ENCODE measurements around the gene NR5A1. TPM values are rescaled to one million over a fixed set of nuclear protein-coding genes. Genes with fewer than 3 reads are reported as not detected.

The NR5A1 gene
- not detected for total RNA-seq

DNA sequence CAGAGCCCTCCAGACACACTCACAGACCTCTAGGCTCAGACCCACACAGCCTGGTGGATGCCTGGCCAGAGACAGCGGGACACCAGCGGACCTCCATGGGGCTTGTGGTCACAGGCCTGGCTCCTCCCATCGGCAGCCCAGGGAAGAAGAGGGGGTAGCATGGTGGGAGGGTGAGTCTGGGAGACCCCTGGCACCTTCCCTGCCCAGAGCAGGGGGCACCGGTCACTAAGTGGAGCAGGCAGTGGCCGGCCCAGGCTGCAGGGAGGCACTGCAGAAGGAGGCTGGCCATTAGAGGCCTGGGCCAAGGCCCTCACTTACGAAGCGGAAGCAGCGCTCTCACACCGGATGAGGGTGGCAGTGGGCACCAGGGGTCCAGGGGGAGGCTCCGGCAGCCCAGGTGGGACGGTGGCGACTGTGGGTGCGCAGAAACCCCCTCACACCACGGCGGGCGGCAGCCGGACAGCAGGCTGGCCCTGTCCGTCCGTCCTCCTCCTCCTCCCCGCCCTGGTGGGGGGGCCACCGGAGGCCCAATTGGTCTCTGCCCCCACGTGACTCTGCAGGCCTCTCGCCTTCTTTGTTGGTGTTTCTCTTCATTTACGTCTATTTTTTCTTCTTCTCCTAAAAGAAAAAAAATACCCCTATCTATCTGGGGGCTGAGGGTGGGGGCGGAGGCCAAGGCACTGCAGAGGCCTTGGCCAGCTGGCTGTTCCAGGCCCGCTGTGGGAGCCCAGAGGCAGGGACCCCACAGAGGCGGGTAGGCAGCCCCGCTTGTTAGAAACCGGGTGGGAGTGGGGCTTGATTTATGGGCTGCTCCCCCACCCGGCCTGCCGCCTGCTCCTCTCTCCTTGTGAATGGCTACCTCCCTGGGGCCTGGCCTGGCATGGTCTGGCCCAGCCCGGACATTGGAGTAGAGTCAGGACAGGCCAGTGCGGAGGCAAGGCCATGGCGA lies at the start of gene NR5A1:
Gene NR5A1 (minus strand): TSS at position 469 of the 949 bp plus-strand sequence. CDS start 4,004 bp downstream, outside the sequence.
- H3K4me3 Mint-ChIP-seq = no peak within 1 kb of the TSS
- no peak within 1 kb of the TSS for H3K27ac Mint-ChIP-seq
- ChIA-PET CTCF (interaction anchor here (1.1 kb wide), 1 partner anchor 30 kb away, joined by 3 read pairs; no protein-coding TSS in a partner anchor), POLR2A (no interaction called here)
- no peak for DNase-seq
- peaks cover 17% of the 10 kb centered on the region for H3K27me3 Mint-ChIP-seq
- no peaks in the 10 kb centered on the region for H3K9me3 Mint-ChIP-seq
- H3K36me3 Mint-ChIP-seq (ENCODE audit: low read depth) = no peaks in the 10 kb centered on the region
- H3K4me1 Mint-ChIP-seq = peaks cover 7% of the 10 kb centered on the region

DNA sequence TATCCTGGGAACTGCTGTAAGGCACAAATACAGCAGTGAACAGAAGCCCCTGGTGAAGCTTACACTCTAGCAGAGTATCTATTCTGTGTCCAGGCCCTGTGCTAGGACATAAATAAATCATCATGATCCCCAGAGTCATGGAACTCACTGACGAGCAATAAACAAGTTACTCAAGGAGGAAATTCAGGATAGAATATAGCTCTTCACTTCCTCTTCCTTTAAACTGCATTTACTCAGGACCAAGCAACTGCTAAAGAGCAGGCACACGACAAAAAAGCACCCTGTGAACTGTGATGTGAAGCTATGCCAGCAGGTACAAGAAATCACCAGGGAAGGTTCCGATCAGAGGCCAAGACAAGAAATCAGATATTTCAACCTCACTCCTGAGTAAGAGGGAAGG lies 47.8 kb upstream of the NR5A1 start:
- no peaks in the 10 kb centered on the region for H3K9me3 Mint-ChIP-seq
- no peak overlapping the region for H3K4me3 Mint-ChIP-seq
- ChIA-PET POLR2A (no interaction called here), CTCF (interaction anchor here (0.5 to 0.6 kb wide), 3 partner anchors 13 to 198 kb away, joined by 3 to 4 read pairs (median 3); no protein-coding TSS in a partner anchor)
- H3K36me3 Mint-ChIP-seq (ENCODE audit: low read depth) = no peaks in the 10 kb centered on the region
- DNase-seq = no peak
- H3K27ac Mint-ChIP-seq = no peak overlapping the region
- no peaks in the 10 kb centered on the region for H3K4me1 Mint-ChIP-seq
- peaks cover 5% of the 10 kb centered on the region for H3K27me3 Mint-ChIP-seq

GRCh38 chr9:124553738-124554137 lies 46.5 kb upstream of the NR5A1 start:
- DNase-seq = no peak
- ChIA-PET POLR2A (no interaction called here), CTCF (interaction anchor here (0.6 to 3.2 kb wide), 4 partner anchors 17 to 208 kb away, joined by 3 to 25 read pairs (median 11); no protein-coding TSS in a partner anchor)
- peaks cover 5% of the 10 kb centered on the region for H3K27me3 Mint-ChIP-seq
- no peaks in the 10 kb centered on the region for H3K9me3 Mint-ChIP-seq
- no peaks in the 10 kb centered on the region for H3K36me3 Mint-ChIP-seq (ENCODE audit: low read depth)
- no peak overlapping the region for H3K4me3 Mint-ChIP-seq
- H3K4me1 Mint-ChIP-seq = no peaks in the 10 kb centered on the region
- no peak overlapping the region for H3K27ac Mint-ChIP-seq

- peaks cover 12% of the 10 kb centered on the region for H3K27me3 Mint-ChIP-seq
- H3K4me1 Mint-ChIP-seq = no peaks in the 10 kb centered on the region
- no peak for DNase-seq
- H3K4me3 Mint-ChIP-seq = no peak overlapping the region
- H3K9me3 Mint-ChIP-seq = no peaks in the 10 kb centered on the region
- H3K27ac Mint-ChIP-seq = no peak overlapping the region
- ChIA-PET CTCF (interaction anchor here (0.8 to 3.2 kb wide), 11 partner anchors 11 to 948 kb away, joined by 3 to 25 read pairs (median 9); no protein-coding TSS in a partner anchor), POLR2A (no interaction called here)
- H3K36me3 Mint-ChIP-seq (ENCODE audit: low read depth) = no peaks in the 10 kb centered on the region
These were observed 45.0 kb upstream of the NR5A1 start for GRCh38 chr9:124552273-124552605.

DNA sequence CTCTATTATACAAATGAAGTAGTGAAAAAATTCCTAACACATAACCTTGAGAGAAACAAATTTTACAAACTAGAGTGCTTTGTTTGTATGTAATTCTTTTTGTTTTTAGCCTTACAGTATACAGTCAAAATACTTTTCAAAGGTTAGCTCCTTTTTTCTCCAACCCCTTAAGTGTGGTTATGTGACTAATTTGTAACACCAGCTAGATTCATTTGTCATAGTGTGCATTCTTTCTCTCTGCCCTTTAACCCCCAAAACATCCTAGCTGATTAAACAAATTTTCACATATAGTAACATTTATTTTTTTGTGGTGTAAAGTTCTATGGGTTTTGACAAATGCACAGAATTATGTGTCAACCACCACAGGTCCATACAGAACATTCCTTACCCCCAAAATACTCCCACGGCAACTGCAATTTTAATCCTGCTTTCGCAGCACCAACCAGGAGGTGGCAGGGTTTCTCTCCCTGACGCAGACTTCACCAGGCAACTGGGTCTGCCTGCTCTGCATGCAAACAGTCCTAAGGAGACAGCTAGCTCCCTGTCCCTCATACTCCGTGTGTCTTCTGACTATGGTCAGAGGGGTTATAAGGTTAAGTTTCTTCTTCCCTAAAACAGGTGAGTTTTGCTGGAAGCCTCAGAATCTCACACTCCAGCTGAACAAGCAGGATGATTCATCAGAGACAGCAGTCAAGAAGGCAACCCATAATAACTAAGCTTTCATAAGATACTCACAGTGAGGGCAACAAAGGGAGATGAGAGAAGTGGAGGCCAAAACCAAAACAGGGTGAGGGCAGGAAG lies 44.5 kb upstream of the NR5A1 start:
- no peaks in the 10 kb centered on the region for H3K9me3 Mint-ChIP-seq
- ChIA-PET POLR2A (no interaction called here), CTCF (interaction anchor here (0.7 to 3.2 kb wide), 13 partner anchors 11 to 947 kb away, joined by 3 to 25 read pairs (median 6); no protein-coding TSS in a partner anchor)
- H3K4me1 Mint-ChIP-seq = no peaks in the 10 kb centered on the region
- H3K27ac Mint-ChIP-seq = no peak overlapping the region
- H3K4me3 Mint-ChIP-seq = no peak overlapping the region
- DNase-seq = peak; percentile 30
- H3K27me3 Mint-ChIP-seq = peaks cover 16% of the 10 kb centered on the region
- H3K36me3 Mint-ChIP-seq (ENCODE audit: low read depth) = no peaks in the 10 kb centered on the region

- H3K27me3 Mint-ChIP-seq = peaks cover 18% of the 10 kb centered on the region
- ChIA-PET POLR2A (no interaction called here), CTCF (interaction anchor here (1.5 kb wide), 1 partner anchor 13 kb away, joined by 3 read pairs; no protein-coding TSS in a partner anchor)
- no peak for DNase-seq
- H3K36me3 Mint-ChIP-seq (ENCODE audit: low read depth) = no peaks in the 10 kb centered on the region
- H3K9me3 Mint-ChIP-seq = no peaks in the 10 kb centered on the region
- no peak overlapping the region for H3K27ac Mint-ChIP-seq
- no peak overlapping the region for H3K4me3 Mint-ChIP-seq
- H3K4me1 Mint-ChIP-seq = no peaks in the 10 kb centered on the region
These were observed 42.9 kb upstream of the NR5A1 start for GRCh38 chr9:124550072-124550471.

DNA sequence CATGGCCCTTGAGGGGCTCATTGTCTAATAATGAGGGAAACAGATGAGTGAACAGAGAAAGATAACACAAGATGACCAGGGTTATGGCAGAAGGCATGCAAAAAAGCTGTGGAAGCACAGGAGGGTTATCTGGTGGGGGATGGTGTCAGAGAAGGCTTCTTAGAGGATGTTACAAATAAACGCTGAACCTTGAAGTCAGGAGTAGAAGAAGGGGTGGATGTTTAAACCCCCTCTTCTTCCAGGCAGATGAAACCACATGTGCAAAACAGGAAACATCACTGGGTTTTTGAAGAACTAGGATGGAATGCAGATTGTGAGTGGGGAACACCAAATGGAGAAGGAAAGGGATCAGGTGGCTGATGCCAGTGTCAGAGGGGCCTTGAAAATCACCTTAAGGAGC lies 41.8 kb upstream of the NR5A1 start:
- Mint-ChIP-seq H3K27me3 (peaks cover 22% of the 10 kb centered on the region), H3K4me3 (no peak overlapping the region), H3K9me3 (no peaks in the 10 kb centered on the region), H3K36me3 (ENCODE audit: low read depth) (no peaks in the 10 kb centered on the region), H3K4me1 (no peaks in the 10 kb centered on the region), H3K27ac (no peak overlapping the region)
- CTCF ChIA-PET = no interaction called here
- POLR2A ChIA-PET = no interaction called here
- DNase-seq = no peak

GRCh38 chr9:124544535-124544934 lies 37.3 kb upstream of the NR5A1 start:
- no peaks in the 10 kb centered on the region for H3K4me1 Mint-ChIP-seq

DNA sequence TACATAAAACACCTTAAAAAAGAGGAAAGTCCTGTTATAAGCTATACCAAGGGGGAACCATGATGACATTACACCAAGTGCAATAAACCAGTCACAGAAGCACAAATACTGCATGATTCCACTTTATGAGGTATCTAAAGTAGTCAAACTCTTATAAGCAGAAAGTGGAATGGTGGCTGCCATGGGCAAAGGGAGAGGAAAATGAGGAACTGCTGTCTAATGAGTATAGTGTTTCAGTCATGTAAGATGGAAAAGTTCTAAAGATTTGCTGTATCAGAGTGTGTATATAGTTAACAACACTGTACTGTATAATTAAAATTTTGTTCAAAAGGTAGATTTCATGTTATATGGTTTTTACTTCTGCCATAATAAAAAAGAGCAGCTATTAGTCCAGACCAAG lies 34.6 kb upstream of the NR5A1 start:
- CTCF ChIA-PET = no interaction called here
- H3K27ac Mint-ChIP-seq = no peak overlapping the region
- DNase-seq = no peak
- POLR2A ChIA-PET = no interaction called here
- no peaks in the 10 kb centered on the region for H3K9me3 Mint-ChIP-seq
- H3K36me3 Mint-ChIP-seq (ENCODE audit: low read depth) = no peaks in the 10 kb centered on the region
- H3K4me1 Mint-ChIP-seq = no peaks in the 10 kb centered on the region
- peaks cover 29% of the 10 kb centered on the region for H3K27me3 Mint-ChIP-seq
- H3K4me3 Mint-ChIP-seq = no peak overlapping the region

More at GRCh38 chr9:124544535-124544934, 37.3 kb upstream of the NR5A1 start:
- Mint-ChIP-seq H3K27ac (no peak overlapping the region), H3K36me3 (ENCODE audit: low read depth) (no peaks in the 10 kb centered on the region), H3K9me3 (no peaks in the 10 kb centered on the region), H3K27me3 (peaks cover 42% of the 10 kb centered on the region), H3K4me3 (no peak overlapping the region)
- ChIA-PET POLR2A (no interaction called here), CTCF (interaction anchor here (1.7 kb wide), 1 partner anchor 8 kb away, joined by 12 read pairs; no protein-coding TSS in a partner anchor)
- DNase-seq = no peak

DNA sequence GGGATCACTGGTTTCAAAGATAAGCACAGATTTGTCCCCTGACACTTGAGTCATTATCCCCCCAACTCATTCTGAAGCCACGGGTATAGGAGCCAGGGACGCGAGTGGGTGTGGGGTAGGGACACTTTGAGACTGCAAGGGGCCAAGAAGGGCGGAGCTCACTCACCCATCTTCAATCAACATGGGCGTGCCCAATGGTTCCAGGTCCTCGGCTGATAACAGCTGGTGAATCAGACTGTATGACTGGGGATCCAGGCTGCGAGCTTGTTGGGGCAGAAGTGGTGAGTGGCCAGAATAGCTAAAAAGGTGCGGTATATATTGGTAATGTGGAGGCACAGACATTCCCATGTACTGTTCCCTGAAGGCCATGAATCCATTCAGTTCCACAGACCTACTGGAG lies 30.7 kb upstream of the NR5A1 start:
- ChIA-PET CTCF (interaction anchor here (1.9 to 3.2 kb wide), 4 partner anchors 7 to 119 kb away, joined by 12 to 48 read pairs (median 18); no protein-coding TSS in a partner anchor), POLR2A (no interaction called here)
- Mint-ChIP-seq H3K4me1 (no peaks in the 10 kb centered on the region), H3K4me3 (no peak overlapping the region), H3K27ac (no peak overlapping the region), H3K9me3 (no peaks in the 10 kb centered on the region), H3K27me3 (peaks cover 20% of the 10 kb centered on the region), H3K36me3 (ENCODE audit: low read depth) (no peaks in the 10 kb centered on the region)
- no peak for DNase-seq

GRCh38 chr9:124535846-124536245 lies 28.6 kb upstream of the NR5A1 start:
- Mint-ChIP-seq H3K9me3 (no peaks in the 10 kb centered on the region), H3K36me3 (ENCODE audit: low read depth) (no peaks in the 10 kb centered on the region), H3K27ac (no peak overlapping the region), H3K27me3 (peaks cover 6% of the 10 kb centered on the region), H3K4me3 (no peak overlapping the region), H3K4me1 (no peaks in the 10 kb centered on the region)
- CTCF ChIA-PET = interaction anchor here (1.1 to 3.2 kb wide), 7 partner anchors 9 to 151 kb away, joined by 5 to 48 read pairs (median 12); no protein-coding TSS in a partner anchor
- no peak for DNase-seq
- POLR2A ChIA-PET = no interaction called here

GRCh38 chr9:124532897-124533296 lies 25.7 kb upstream of the NR5A1 start:
- Mint-ChIP-seq H3K4me1 (no peaks in the 10 kb centered on the region), H3K9me3 (no peaks in the 10 kb centered on the region), H3K27me3 (peaks cover 5% of the 10 kb centered on the region), H3K27ac (no peak overlapping the region), H3K4me3 (no peak overlapping the region), H3K36me3 (ENCODE audit: low read depth) (no peaks in the 10 kb centered on the region)
- no peak for DNase-seq
- CTCF ChIA-PET = interaction anchor here (1.2 kb wide), 1 partner anchor 114 kb away, joined by 4 read pairs; no protein-coding TSS in a partner anchor
- POLR2A ChIA-PET = no interaction called here

DNA sequence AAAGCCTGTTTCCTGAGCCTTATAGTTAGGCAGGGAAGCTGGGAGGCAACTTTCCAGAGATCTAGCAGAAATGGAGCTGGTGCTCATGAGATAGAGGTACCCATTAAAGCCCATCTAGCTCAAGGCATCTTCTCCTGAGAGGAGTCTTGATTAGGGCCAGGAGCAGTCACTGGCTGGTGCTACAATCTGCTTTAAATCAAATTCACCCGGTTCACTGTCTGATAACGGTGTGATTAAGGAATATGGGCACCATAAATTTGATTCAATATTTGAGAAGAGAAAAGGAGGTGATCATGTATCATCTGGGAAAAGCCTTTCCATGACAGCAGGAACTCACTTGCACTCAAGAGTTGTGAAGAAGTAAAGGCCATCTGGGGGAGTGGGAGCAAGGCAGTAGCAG lies 23.9 kb upstream of the NR5A1 start:
- DNase-seq = no peak
- Mint-ChIP-seq H3K9me3 (no peaks in the 10 kb centered on the region), H3K36me3 (ENCODE audit: low read depth) (no peaks in the 10 kb centered on the region), H3K27me3 (peaks cover 5% of the 10 kb centered on the region), H3K4me1 (no peaks in the 10 kb centered on the region), H3K27ac (no peak overlapping the region), H3K4me3 (no peak overlapping the region)
- ChIA-PET POLR2A (no interaction called here), CTCF (no interaction called here)

Data from activated CD4-positive, alpha-beta memory T cell treated with anti-CD3 and anti-CD28 coated beads, Interleukin-2, amount 10 ng/mL, durations not matched to agents 7 days and 5 days (primary cell).